Left ventricle myocardium inferior (tissue), 1 donor: ENCODE data around the gene THADA. TPM values are rescaled to one million over a fixed set of nuclear protein-coding genes. Genes with fewer than 3 reads are reported as not detected.

Experiments used
- DNase-seq: peaks from one replicate; pipeline ENCODE4 v3.0.0-alpha.2; 2020
- H3K27ac ChIP-seq: fragments of 200-600 bp; replicated peaks from 2 replicates; pipeline ENCODE4 v1.8.0; 2021
- H3K27me3 ChIP-seq: fragments of 200-600 bp; 2 replicates; pipeline ENCODE4 v1.8.0; 2021; ENCODE audit warnings: low read depth
- H3K36me3 ChIP-seq: fragments of 200-600 bp; 2 replicates; pipeline ENCODE4 v1.8.0; 2021
- H3K4me1 ChIP-seq: fragments of 200-600 bp; 2 replicates; pipeline ENCODE4 v1.8.0; 2021
- H3K4me3 ChIP-seq: fragments of 200-600 bp; 2 replicates; pipeline ENCODE4 v1.8.0; 2021; ENCODE audit warnings: mild to moderate bottlenecking, moderate library complexity
- H3K9me3 ChIP-seq: fragments of 200-600 bp; replicated peaks from 2 replicates; pipeline ENCODE4 v1.8.0; 2021
- intact Hi-C: fragments of 100-400 bp; cut with micrococcal nuclease; formaldehyde crosslinking; loops from one replicate; pipeline ENCODE4 v1.11.0; 2022
- total RNA-seq: library from RNA; stranded (reverse); fragmentation: NEBNext Ultra II Directional; extraction: Animal tissue kit (Norgen Biotek cat#: 25700); gene quantifications from one replicate; pipeline ENCODE4 v1.2.1, GENCODE V29; 2021
- TF ChIP-seq, protein P1 (sequence below): fragments of 200-600 bp; IDR thresholded peaks from 2 replicates; pipeline ENCODE4 v1.8.0; 2021; ENCODE audit warnings: antibody characterized with exemption, mild to moderate bottlenecking, borderline replicate concordance
- donor health status: DM: no; HTN: yes; CAD: no; lungs with severe emphysema.

THADA gene
- total RNA-seq, 1 donor from 2014 or later: 15.4 TPM

DNA sequence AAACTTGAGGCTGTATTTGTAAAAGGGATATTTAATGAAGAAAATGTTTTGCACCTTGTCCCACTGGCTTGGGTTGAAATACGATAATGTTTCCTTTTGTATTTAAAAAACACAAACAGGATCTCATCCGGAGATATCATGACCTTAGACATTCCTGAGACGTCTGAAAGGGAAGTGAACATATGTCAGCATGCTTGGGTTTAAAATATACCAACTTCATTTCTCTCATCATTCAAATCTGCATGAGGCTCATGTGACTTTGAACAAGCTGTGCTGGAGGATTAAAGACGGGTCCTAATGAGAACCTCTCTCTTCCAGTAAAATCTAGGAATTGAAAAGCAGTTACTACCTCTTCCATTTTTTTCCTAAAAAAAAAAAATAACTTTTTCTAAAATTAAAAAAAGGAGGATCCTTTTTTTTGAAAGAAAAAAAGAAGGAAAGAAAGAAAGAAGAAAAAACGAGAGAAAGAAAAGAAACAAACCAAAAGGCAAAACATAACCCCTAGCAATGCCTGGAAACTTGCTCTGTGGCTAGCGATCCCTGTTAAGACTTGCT is 262.7 kb downstream of the THADA start:
- H3K9me3 ChIP-seq: no peaks in the 10 kb centered on the region
- H3K27ac ChIP-seq: peak overlapping the region; percentile 93
- H3K36me3 ChIP-seq: no peaks in the 10 kb centered on the region
- TF ChIP-seq, protein P1, sequence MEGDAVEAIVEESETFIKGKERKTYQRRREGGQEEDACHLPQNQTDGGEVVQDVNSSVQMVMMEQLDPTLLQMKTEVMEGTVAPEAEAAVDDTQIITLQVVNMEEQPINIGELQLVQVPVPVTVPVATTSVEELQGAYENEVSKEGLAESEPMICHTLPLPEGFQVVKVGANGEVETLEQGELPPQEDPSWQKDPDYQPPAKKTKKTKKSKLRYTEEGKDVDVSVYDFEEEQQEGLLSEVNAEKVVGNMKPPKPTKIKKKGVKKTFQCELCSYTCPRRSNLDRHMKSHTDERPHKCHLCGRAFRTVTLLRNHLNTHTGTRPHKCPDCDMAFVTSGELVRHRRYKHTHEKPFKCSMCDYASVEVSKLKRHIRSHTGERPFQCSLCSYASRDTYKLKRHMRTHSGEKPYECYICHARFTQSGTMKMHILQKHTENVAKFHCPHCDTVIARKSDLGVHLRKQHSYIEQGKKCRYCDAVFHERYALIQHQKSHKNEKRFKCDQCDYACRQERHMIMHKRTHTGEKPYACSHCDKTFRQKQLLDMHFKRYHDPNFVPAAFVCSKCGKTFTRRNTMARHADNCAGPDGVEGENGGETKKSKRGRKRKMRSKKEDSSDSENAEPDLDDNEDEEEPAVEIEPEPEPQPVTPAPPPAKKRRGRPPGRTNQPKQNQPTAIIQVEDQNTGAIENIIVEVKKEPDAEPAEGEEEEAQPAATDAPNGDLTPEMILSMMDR: no peak
- intact Hi-C loops: no loop called here
- no peak for DNase-seq
- H3K27me3 ChIP-seq: no peaks in the 10 kb centered on the region
- H3K4me1 ChIP-seq: peaks cover 79% of the 10 kb centered on the region
- peak overlapping the region; percentile 51 for H3K4me3 ChIP-seq

DNA sequence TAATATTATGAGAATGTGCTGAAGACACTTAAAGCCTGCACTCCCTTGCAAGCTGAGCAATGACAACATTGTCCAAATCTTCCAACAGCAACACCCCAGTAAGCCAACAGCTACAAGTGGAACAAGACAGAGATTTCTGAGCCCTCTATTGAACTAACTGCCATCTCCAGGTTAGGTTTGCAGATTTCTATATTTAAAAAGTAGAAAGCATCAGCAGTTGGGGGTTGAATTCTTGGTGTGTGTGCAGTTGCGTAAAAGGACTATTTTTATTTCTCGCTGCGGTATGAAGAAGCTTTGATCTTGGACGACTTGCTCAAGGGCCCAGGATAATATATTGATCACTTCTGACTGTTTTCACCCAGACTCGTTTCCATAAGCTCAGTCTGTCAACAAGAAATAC is 263.2 kb downstream of the THADA start:
- H3K36me3 ChIP-seq: no peaks in the 10 kb centered on the region
- peak overlapping the region; percentile 93 for H3K27ac ChIP-seq
- H3K4me1 ChIP-seq: peaks cover 84% of the 10 kb centered on the region
- no peaks in the 10 kb centered on the region for H3K9me3 ChIP-seq
- TF ChIP-seq, protein P1: no peak
- H3K4me3 ChIP-seq: peak overlapping the region; percentile 51
- DNase-seq: no peak
- intact Hi-C loops: no loop called here
- H3K27me3 ChIP-seq: no peaks in the 10 kb centered on the region

DNA sequence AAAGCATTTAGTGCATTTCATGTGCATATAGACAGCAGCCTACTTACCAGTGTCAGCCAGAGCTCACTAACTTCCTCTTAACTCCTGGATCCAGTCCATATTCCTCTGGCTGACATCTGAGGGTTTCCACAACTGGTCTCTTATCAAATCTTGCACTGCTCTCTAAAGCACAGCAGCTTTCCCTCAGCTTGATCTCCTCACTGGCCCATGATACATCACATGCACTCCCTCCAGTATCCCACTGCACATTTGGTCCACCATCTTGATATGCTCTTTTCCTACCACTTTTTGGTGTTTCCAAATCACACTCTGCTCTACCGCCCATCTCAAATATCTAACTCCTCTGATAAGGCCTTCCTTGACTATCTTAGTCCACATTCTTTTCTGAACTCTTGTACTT is 264.4 kb downstream of the THADA start:
- H3K36me3 ChIP-seq: no peaks in the 10 kb centered on the region
- peak overlapping the region; percentile 93 for H3K27ac ChIP-seq
- TF ChIP-seq, protein P1: no peak
- H3K4me3 ChIP-seq: no peak overlapping the region
- H3K4me1 ChIP-seq: peaks cover 86% of the 10 kb centered on the region
- intact Hi-C loops: no loop called here
- H3K9me3 ChIP-seq: no peaks in the 10 kb centered on the region
- no peaks in the 10 kb centered on the region for H3K27me3 ChIP-seq
- no peak for DNase-seq

DNA sequence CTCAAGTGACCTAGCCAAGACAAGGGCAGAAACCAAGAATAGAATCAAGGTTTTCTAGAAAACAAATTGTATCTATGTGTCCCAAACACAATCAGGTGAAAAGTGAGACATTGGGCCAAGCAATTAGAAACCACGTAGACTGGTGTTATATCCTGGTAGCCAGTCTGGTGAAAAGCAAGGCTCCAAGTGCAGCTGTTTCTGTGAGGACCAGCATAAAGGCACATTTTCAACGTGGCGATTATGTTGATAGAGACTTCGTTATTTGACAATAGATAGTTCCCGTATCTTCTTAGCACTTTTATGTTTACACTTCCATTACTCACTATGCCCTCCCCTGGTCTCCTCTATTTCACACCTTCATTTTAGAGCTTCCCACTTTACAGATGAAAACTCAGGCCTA is 266.2 kb downstream of the THADA start:
- H3K4me1 ChIP-seq: peaks cover 97% of the 10 kb centered on the region
- no peak for DNase-seq
- H3K36me3 ChIP-seq: no peaks in the 10 kb centered on the region
- peak overlapping the region; percentile 93 for H3K27ac ChIP-seq
- intact Hi-C loops: no loop called here
- TF ChIP-seq, protein P1: no peak
- H3K9me3 ChIP-seq: no peaks in the 10 kb centered on the region
- H3K4me3 ChIP-seq: no peak overlapping the region
- H3K27me3 ChIP-seq: no peaks in the 10 kb centered on the region

DNA sequence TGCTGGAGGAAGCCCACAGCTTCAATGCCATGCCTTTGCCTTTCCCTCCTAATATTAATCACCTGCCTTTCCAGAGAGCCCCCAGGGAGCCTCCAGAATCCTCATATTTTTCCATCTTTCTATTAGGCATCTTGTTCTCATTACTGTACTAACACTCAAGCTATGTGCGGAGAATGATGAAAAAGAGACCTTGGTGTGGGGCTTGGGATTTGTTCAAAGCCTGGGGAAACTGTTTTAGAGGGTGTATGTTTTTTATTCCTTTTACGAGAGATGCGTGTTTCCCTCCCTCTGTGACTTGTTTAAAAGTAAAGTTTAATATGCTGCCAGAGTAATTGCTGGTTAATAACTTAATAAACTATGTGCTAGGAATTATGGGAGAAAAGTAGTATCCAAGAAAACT is 267.0 kb downstream of the THADA start:
- TF ChIP-seq, protein P1: no peak
- H3K27me3 ChIP-seq: no peaks in the 10 kb centered on the region
- H3K27ac ChIP-seq: peak overlapping the region; percentile 93
- no peak for DNase-seq
- H3K9me3 ChIP-seq: no peaks in the 10 kb centered on the region
- peaks cover 97% of the 10 kb centered on the region for H3K4me1 ChIP-seq
- intact Hi-C loops: no loop called here
- no peak overlapping the region for H3K4me3 ChIP-seq
- H3K36me3 ChIP-seq: no peaks in the 10 kb centered on the region
